SK-N-MC (cell line): Measurements from ENCODE around the gene FAIM2.

Experiments
- DNase-seq: peaks from one replicate; pipeline ENCODE4 v3.0.0-alpha.2; 2011; ENCODE audit warnings: low read depth, low spot score
- H3K27ac ChIP-seq: fragments of 200-600 bp; sonication (generic); 2 replicates; pipeline ENCODE4 v1.5.1; 2016; ENCODE audit warnings: mixed run types
- H3K36me3 ChIP-seq: fragments of 200-600 bp; sonication (generic); 2 replicates; pipeline ENCODE4 v1.6.1; 2017; ENCODE audit warnings: antibody characterized with exemption, low read length, mixed read lengths; ENCODE audit not compliant: insufficient read depth
- H3K4me3 ChIP-seq: fragments of 200-600 bp; sonication (generic); 2 replicates; pipeline ENCODE4 v1.5.1; 2016
- H3K9ac ChIP-seq: fragments of 200-600 bp; sonication (generic); 2 replicates; pipeline ENCODE4 v1.8.0; 2017; ENCODE audit warnings: mixed run types, mixed read lengths; ENCODE audit not compliant: insufficient read length
- H3K9me3 ChIP-seq: fragments of 200-600 bp; sonication (generic); 2 replicates; pipeline ENCODE4 v1.6.1; 2017; ENCODE audit warnings: low read depth, mild to moderate bottlenecking, antibody characterized with exemption, low read length, moderate library complexity, mixed read lengths
- EZH2 ChIP-seq: fragments of 200-600 bp; sonication (generic); IDR thresholded peaks from one replicate; pipeline ENCODE4 v1.6.1; 2017; ENCODE audit warnings: antibody characterized with exemption
- FOXP2 ChIP-seq: optimal IDR thresholded peaks from 2 replicates; pipeline ENCODE3; 2011; ENCODE audit warnings: mild to moderate bottlenecking, moderate library complexity; ENCODE audit not compliant: insufficient read depth; ENCODE audit errors: extremely low read length, control extremely low read depth
- POLR2AphosphoS5 ChIP-seq: IDR thresholded peaks from 2 replicates; pipeline ENCODE4 v1.6.1; 2012; ENCODE audit warnings: mild to moderate bottlenecking, low read depth, low read length, borderline replicate concordance

FAIM2 gene

DNA sequence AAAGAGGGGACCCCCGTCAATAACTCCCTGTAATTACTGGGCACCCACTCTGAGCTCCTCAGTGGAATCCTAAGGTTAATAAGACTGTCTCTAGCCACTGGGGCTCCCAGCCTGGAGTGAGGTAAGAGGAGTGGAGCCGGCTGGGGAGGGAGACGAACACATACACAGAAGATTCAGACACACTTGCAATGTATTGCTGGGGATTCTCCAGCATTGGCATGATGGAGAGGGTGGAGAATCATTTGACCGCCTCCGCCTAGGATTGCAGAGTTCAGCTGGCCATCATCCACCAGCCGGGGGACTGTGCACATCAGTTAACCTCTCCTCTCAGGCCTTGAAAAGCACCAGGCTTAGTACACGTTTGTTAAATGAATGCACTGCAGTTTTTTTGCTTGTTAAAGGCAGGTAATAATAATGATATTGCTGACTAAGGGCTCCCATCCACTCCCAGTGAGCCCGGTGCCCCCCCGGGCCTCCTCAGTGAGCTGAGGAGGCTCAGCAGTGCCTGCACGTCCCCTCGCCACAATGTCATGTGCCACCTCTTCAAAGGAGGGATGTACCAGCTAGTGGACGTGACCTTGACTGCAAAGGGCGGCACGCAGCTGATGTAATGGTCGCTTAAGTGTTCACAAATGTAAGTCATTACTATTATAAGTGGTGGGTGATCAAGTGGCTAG lies 20.3 kb upstream of the FAIM2 start:
- TF ChIP-seq EZH2 (no peak), FOXP2 (no peak), POLR2AphosphoS5 (no peak)
- no peak overlapping the region for H3K9ac ChIP-seq
- H3K27ac ChIP-seq, result no peak overlapping the region
- H3K9me3 ChIP-seq, result no peaks in the 10 kb centered on the region
- H3K4me3 ChIP-seq, result no peak overlapping the region
- no peaks in the 10 kb centered on the region for H3K36me3 ChIP-seq
- DNase-seq, result no peak

- H3K4me3 ChIP-seq, result no peak overlapping the region
- H3K9ac ChIP-seq, result no peak overlapping the region
- TF ChIP-seq EZH2 (no peak), FOXP2 (no peak), POLR2AphosphoS5 (no peak)
- no peak overlapping the region for H3K27ac ChIP-seq
- no peak for DNase-seq
- no peaks in the 10 kb centered on the region for H3K9me3 ChIP-seq
- no peaks in the 10 kb centered on the region for H3K36me3 ChIP-seq
These were observed 19.4 kb upstream of the FAIM2 start for GRCh38 chr12:49923035-49923644.

DNA sequence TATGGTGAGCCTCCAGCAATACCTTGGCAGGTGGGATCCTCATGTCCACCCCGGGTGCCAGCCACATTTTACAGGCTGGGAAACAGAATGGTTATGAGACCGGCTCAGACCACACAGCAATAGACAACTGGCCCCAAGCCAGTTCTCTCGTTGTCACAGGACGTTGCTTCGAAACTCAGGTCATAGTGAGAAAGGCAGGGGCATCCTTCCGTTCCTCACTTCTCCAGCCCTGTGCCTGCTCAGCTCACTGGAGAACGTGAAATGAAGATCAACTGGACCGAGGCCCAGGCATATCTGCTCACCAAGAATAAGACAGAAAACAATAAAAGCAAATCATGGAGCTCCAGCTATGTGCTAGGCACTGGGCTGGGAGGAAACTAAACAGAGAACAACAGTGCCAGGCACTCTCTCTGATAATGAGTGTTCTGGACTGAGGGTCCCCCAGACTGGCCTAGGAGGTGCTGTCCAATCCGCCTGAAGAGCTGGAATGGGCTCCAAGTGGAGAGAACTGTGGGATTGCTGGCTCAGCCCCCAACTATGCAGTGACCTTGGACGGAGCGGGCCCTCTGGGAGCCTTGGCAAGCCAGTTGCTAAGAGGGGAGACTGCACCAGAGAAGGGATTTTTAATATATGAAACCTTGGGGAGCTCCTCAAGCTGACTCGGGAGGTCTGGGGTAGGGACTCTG lies 18.8 kb upstream of the FAIM2 start:
- Histone ChIP-seq H3K36me3 (no peaks in the 10 kb centered on the region), H3K4me3 (no peak overlapping the region), H3K27ac (no peak overlapping the region), H3K9me3 (no peaks in the 10 kb centered on the region), H3K9ac (no peak overlapping the region)
- DNase-seq, result no peak
- TF ChIP-seq EZH2 (no peak), FOXP2 (no peak), POLR2AphosphoS5 (no peak)

DNA sequence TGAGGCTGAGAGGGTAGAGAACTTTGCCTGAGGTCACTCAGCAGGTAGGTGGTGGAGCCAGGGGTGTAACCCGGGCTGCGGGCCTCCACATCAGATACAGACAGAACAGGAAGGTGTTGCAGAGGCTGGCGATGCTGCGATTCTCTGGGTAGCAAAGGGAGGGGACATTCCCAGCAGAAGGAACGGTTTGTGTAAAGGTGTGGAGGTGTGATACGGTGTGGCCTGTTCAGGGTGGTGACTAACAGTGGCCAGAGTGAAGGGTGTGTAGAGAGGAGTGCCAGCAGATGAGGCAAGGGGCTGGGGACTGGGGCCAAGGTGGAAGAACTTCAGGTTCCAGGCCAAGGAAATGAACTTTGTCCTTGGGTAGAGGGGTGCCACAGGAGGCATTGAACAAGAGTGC lies 18.2 kb upstream of the FAIM2 start:
- Histone ChIP-seq H3K36me3 (no peaks in the 10 kb centered on the region), H3K4me3 (no peak overlapping the region), H3K9me3 (no peaks in the 10 kb centered on the region), H3K27ac (no peak overlapping the region), H3K9ac (no peak overlapping the region)
- no peak for TF ChIP-seq POLR2AphosphoS5
- DNase-seq, result no peak

GRCh38 chr12:49921299-49921698 lies 17.6 kb upstream of the FAIM2 start:
- no peaks in the 10 kb centered on the region for H3K9me3 ChIP-seq
- no peak for DNase-seq
- no peak overlapping the region for H3K27ac ChIP-seq
- TF ChIP-seq EZH2 (no peak), POLR2AphosphoS5 (no peak), FOXP2 (no peak)
- no peak overlapping the region for H3K9ac ChIP-seq
- H3K4me3 ChIP-seq, result no peak overlapping the region
- no peaks in the 10 kb centered on the region for H3K36me3 ChIP-seq

GRCh38 chr12:49920915-49921286 lies 17.2 kb upstream of the FAIM2 start:
- Histone ChIP-seq H3K27ac (no peak overlapping the region), H3K9ac (no peak overlapping the region), H3K4me3 (no peak overlapping the region), H3K9me3 (no peaks in the 10 kb centered on the region), H3K36me3 (no peaks in the 10 kb centered on the region)
- TF ChIP-seq POLR2AphosphoS5 (no peak), EZH2 (no peak), FOXP2 (no peak)
- no peak for DNase-seq

GRCh38 chr12:49920241-49920914 lies 16.7 kb upstream of the FAIM2 start:
- Histone ChIP-seq H3K9me3 (no peaks in the 10 kb centered on the region), H3K4me3 (no peak overlapping the region), H3K36me3 (no peaks in the 10 kb centered on the region), H3K27ac (no peak overlapping the region), H3K9ac (no peak overlapping the region)
- DNase-seq, result no peak
- TF ChIP-seq EZH2, result no peak
- no peak for TF ChIP-seq FOXP2
- no peak for TF ChIP-seq POLR2AphosphoS5

GRCh38 chr12:49917788-49918173 lies 14.1 kb upstream of the FAIM2 start:
- no peak overlapping the region for H3K4me3 ChIP-seq
- no peaks in the 10 kb centered on the region for H3K36me3 ChIP-seq
- H3K9ac ChIP-seq, result no peak overlapping the region
- H3K9me3 ChIP-seq, result no peaks in the 10 kb centered on the region
- TF ChIP-seq FOXP2, result no peak
- TF ChIP-seq POLR2AphosphoS5, result no peak
- TF ChIP-seq EZH2, result no peak
- DNase-seq, result no peak
- no peak overlapping the region for H3K27ac ChIP-seq
